ENCODE results near the gene KIF1A.
A peak's percentile ranks its signal among the peaks of the same experiment; 100 is the strongest.

- TF ChIP-seq CTCF (IDR thresholded peaks at IDR 0.05; ENCODE audit: extremely low read depth in 1 of 2, insufficient read depth in 1 of 2, low read depth in 1 of 2, low read length in 2 of 2) (peak; percentile 66 to 78), JUN (IDR thresholded peaks at IDR 0.05; ENCODE audit: borderline replicate concordance, insufficient read depth, insufficient read length, low read depth) (no peak)
Measured at GRCh38 chr2:240840435-240841060, 20.5 kb upstream of the KIF1A start.

Data from endothelial cell of umbilical vein (primary cell).